Choroid plexus epithelial cell (primary cell): Measurements from ENCODE around the gene SNCG.

Experiments
- DNase-seq: peaks from one replicate; pipeline ENCODE4 v3.0.0-alpha.2; 2010; ENCODE audit warnings: low read depth
- H3K4me3 ChIP-seq: 2 replicates; pipeline ENCODE4 v1.5.1; 2011; ENCODE audit warnings: low read depth, mild to moderate bottlenecking, control low read depth, low read length, moderate library complexity
- CTCF ChIP-seq: conservative IDR thresholded peaks from 2 replicates; pipeline ENCODE4 v1.5.1; 2011; ENCODE audit warnings: low read depth, mild to moderate bottlenecking, control low read depth, inconsistent platforms, low read length, moderate library complexity

The SNCG gene

GRCh38 chr10:86958116-86958900, at the start of gene SNCG:
Gene SNCG, plus strand, starts transcription at chr10:86958599. Its CDS starts 99 bp downstream, at chr10:86958698.
- H3K4me3 ChIP-seq = no peak within 1 kb of the TSS
- DNase-seq = peak; percentile 32
- no peak for TF ChIP-seq CTCF

GRCh38 chr10:86914734-86915133, 43.7 kb upstream of the SNCG start:
- TF ChIP-seq CTCF = no peak
- no peak for DNase-seq

GRCh38 chr10:86918022-86918471, 40.4 kb upstream of the SNCG start:
- TF ChIP-seq CTCF = no peak
- no peak overlapping the region for H3K4me3 ChIP-seq
- DNase-seq = peak; percentile 33

More at GRCh38 chr10:86914734-86915133, 43.7 kb upstream of the SNCG start:
- no peak overlapping the region for H3K4me3 ChIP-seq

GRCh38 chr10:86922553-86922961, 35.8 kb upstream of the SNCG start:
- no peak for DNase-seq
- no peak overlapping the region for H3K4me3 ChIP-seq
- no peak for TF ChIP-seq CTCF

- no peak for TF ChIP-seq CTCF
- DNase-seq = no peak
- no peak overlapping the region for H3K4me3 ChIP-seq
These were observed 28.7 kb upstream of the SNCG start for GRCh38 chr10:86929468-86930380.

GRCh38 chr10:86931872-86932271, 26.5 kb upstream of the SNCG start:
- peak; percentile 75 for DNase-seq
- no peak for TF ChIP-seq CTCF

More at GRCh38 chr10:86931872-86932271, 26.5 kb upstream of the SNCG start:
- no peak overlapping the region for H3K4me3 ChIP-seq
